ENCODE data around the gene SGPL1. TPM values are rescaled to one million over a fixed set of nuclear protein-coding genes. Genes with fewer than 3 reads are reported as not detected.

The SGPL1 gene
- polyA plus RNA-seq, 1 donor from 2014 or later: 33.4 TPM

DNA sequence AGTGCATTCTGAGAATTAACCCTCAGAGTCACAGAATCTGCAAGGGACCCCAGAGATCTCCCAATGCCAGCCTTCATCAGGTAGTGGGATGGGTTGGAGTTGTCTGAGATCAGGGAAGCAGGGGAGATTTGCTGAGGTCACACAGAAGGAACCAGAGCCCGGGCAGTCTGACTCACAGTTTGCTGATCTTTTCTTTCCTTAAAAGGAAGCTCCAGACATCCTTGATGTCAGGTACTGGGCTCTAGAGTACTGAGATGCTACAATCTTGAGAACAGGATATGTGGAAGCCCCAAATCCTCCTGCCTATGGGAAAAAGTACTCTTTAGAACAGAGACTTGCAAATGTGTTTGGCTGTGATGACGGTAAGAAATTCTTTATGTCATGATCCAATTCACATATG is 31.3 kb upstream of the SGPL1 start:
- Histone ChIP-seq H3K9ac (ENCODE audit: low read length) (no peak overlapping the region), H3K4me3 (ENCODE audit: low read length) (no peak overlapping the region), H3K9me2 (ENCODE audit: insufficient read depth, low read length) (no peaks in the 10 kb centered on the region), H2AFZ (ENCODE audit: low read depth, low read length) (no peak overlapping the region), H3K79me2 (replicated peaks; ENCODE audit: insufficient read depth, low read length) (no peaks in the 10 kb centered on the region), H3K27ac (ENCODE audit: low read length) (no peak overlapping the region), H3K36me3 (ENCODE audit: insufficient read depth, low read length) (no peaks in the 10 kb centered on the region), H3F3A (ENCODE audit: insufficient read depth, low read length, poor library complexity, severe bottlenecking) (no peaks in the 10 kb centered on the region), H3K9me3 (ENCODE audit: low read length) (no peaks in the 10 kb centered on the region), H3K4me2 (ENCODE audit: low read length) (no peak overlapping the region), H4K20me1 (ENCODE audit: insufficient read depth) (no peaks in the 10 kb centered on the region), H3K27me3 (ENCODE audit: insufficient read depth, low read depth, low read length) (no peaks in the 10 kb centered on the region)
- TF ChIP-seq EZH2 (IDR thresholded peaks at IDR 0.05; ENCODE audit: borderline replicate concordance, insufficient read depth, low read length, poor library complexity, severe bottlenecking): no peak
- no peak for TF ChIP-seq TAF1 (IDR thresholded peaks at IDR 0.05; ENCODE audit: low read depth)
- TF ChIP-seq RAD21 (conservative IDR thresholded peaks at IDR 0.05): no peak
- TF ChIP-seq MXI1 (conservative IDR thresholded peaks at IDR 0.05; ENCODE audit: poor library complexity, severe bottlenecking): no peak
- TF ChIP-seq, protein P1, sequence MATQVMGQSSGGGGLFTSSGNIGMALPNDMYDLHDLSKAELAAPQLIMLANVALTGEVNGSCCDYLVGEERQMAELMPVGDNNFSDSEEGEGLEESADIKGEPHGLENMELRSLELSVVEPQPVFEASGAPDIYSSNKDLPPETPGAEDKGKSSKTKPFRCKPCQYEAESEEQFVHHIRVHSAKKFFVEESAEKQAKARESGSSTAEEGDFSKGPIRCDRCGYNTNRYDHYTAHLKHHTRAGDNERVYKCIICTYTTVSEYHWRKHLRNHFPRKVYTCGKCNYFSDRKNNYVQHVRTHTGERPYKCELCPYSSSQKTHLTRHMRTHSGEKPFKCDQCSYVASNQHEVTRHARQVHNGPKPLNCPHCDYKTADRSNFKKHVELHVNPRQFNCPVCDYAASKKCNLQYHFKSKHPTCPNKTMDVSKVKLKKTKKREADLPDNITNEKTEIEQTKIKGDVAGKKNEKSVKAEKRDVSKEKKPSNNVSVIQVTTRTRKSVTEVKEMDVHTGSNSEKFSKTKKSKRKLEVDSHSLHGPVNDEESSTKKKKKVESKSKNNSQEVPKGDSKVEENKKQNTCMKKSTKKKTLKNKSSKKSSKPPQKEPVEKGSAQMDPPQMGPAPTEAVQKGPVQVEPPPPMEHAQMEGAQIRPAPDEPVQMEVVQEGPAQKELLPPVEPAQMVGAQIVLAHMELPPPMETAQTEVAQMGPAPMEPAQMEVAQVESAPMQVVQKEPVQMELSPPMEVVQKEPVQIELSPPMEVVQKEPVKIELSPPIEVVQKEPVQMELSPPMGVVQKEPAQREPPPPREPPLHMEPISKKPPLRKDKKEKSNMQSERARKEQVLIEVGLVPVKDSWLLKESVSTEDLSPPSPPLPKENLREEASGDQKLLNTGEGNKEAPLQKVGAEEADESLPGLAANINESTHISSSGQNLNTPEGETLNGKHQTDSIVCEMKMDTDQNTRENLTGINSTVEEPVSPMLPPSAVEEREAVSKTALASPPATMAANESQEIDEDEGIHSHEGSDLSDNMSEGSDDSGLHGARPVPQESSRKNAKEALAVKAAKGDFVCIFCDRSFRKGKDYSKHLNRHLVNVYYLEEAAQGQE (IDR thresholded peaks at IDR 0.05; ENCODE audit: borderline replicate concordance): no peak
- TF ChIP-seq POLR2AphosphoS5 (IDR thresholded peaks at IDR 0.05): no peak
- TF ChIP-seq, protein P2, sequence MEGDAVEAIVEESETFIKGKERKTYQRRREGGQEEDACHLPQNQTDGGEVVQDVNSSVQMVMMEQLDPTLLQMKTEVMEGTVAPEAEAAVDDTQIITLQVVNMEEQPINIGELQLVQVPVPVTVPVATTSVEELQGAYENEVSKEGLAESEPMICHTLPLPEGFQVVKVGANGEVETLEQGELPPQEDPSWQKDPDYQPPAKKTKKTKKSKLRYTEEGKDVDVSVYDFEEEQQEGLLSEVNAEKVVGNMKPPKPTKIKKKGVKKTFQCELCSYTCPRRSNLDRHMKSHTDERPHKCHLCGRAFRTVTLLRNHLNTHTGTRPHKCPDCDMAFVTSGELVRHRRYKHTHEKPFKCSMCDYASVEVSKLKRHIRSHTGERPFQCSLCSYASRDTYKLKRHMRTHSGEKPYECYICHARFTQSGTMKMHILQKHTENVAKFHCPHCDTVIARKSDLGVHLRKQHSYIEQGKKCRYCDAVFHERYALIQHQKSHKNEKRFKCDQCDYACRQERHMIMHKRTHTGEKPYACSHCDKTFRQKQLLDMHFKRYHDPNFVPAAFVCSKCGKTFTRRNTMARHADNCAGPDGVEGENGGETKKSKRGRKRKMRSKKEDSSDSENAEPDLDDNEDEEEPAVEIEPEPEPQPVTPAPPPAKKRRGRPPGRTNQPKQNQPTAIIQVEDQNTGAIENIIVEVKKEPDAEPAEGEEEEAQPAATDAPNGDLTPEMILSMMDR (IDR thresholded peaks at IDR 0.05; ENCODE audit: poor library complexity, severe bottlenecking): no peak
- TF ChIP-seq EP300 (conservative IDR thresholded peaks at IDR 0.05; ENCODE audit: poor library complexity, severe bottlenecking): no peak
- no peak for TF ChIP-seq SMC3 (conservative IDR thresholded peaks at IDR 0.05; ENCODE audit: poor library complexity)

GRCh38 chr10:70785190-70785589 is 30.6 kb upstream of the SGPL1 start, which contains the start of gene TBATA:
TSS of gene TBATA (minus strand) at chr10:70785377. CDS start at chr10:70783379, 1,998 bp downstream.
- Histone ChIP-seq H3K9me3 (ENCODE audit: low read length) (no peaks in the 10 kb centered on the region), H3K4me2 (ENCODE audit: low read length) (no peak within 1 kb of the TSS), H3K27ac (ENCODE audit: low read length) (no peak within 1 kb of the TSS), H2AFZ (ENCODE audit: low read depth, low read length) (no peak within 1 kb of the TSS), H3K4me3 (ENCODE audit: low read length) (no peak within 1 kb of the TSS), H3K9me2 (ENCODE audit: insufficient read depth, low read length) (no peaks in the 10 kb centered on the region), H3K9ac (ENCODE audit: low read length) (no peak within 1 kb of the TSS), H3K27me3 (ENCODE audit: insufficient read depth, low read depth, low read length) (no peaks in the 10 kb centered on the region), H3K36me3 (ENCODE audit: insufficient read depth, low read length) (no peaks in the 10 kb centered on the region), H3F3A (ENCODE audit: insufficient read depth, low read length, poor library complexity, severe bottlenecking) (no peaks in the 10 kb centered on the region), H3K79me2 (replicated peaks; ENCODE audit: insufficient read depth, low read length) (no peaks in the 10 kb centered on the region), H4K20me1 (ENCODE audit: insufficient read depth) (no peaks in the 10 kb centered on the region)
- TF ChIP-seq MXI1 (conservative IDR thresholded peaks at IDR 0.05; ENCODE audit: poor library complexity, severe bottlenecking) (no peak), POLR2AphosphoS5 (IDR thresholded peaks at IDR 0.05) (no peak), EZH2 (IDR thresholded peaks at IDR 0.05; ENCODE audit: borderline replicate concordance, insufficient read depth, low read length, poor library complexity, severe bottlenecking) (no peak)
- TF ChIP-seq, protein P2 (IDR thresholded peaks at IDR 0.05; ENCODE audit: poor library complexity, severe bottlenecking): no peak

Measured in neural cell (in vitro differentiated cells).